Kidney glomerular epithelial cell (primary cell): ENCODE data around the gene MMP28.
A peak's percentile ranks its signal among the peaks of the same experiment; 100 is the strongest.

Experiments
- DNase-seq: peaks from one replicate; lab custom pipeline; 2025; lab: John Stamatoyannopoulos, UW

MMP28 gene

GRCh38 chr17:35799942-35800341, 4.5 kb upstream of the MMP28 start:
- peak; percentile 25 for DNase-seq

- DNase-seq, result no peak
Measured at GRCh38 chr17:35797918-35798317, 2.5 kb upstream of the MMP28 start.

DNA sequence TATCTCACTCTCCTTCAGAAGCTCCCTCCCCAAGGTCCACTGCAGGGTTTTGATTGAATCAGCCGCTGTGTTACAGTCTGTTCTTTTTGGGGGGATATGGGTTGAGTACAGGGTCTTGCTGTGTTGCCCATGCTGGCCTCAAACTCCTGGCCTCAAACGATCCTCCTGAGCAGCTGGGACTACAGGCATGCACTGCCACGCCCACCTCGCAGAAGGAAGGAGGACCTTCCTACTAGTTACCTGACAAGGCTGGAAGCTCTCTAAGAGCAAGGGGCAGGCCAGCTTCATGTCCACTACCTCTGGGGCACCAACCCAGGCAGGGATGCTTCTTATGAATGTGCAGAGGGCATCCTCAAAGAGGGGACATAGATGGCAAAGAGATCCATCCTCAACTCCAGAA, 1.9 kb upstream of the MMP28 start:
- DNase-seq, result no peak

- DNase-seq, result no peak
Measured at GRCh38 chr17:35796942-35797341, 1.5 kb upstream of the MMP28 start.

DNA sequence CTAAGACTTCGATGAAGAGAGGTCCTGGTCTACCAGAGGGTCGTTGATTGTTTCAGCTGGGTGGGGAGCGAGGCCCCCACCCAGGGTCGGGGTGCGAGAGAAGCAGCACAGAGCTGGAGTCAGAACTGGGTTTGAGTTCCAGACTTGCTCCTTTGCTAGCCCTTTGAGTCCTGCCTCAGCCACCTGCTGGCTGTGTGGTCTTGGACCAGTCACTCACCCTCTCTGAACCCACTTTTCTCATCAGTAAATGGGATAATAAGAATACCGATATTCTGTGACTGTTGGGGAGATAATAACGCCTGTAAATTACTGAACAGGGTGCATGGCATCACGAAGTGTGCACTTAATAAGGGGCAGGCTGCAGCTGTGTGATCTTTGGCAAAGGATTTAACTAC, 427 bp upstream of the MMP28 start:
- no peak for DNase-seq

GRCh38 chr17:35793257-35793656, 2.2 kb downstream of the MMP28 start:
- no peak for DNase-seq

- no peak for DNase-seq
Measured at GRCh38 chr17:35791681-35792350, 3.6 kb downstream of the MMP28 start.

- DNase-seq, result no peak
Measured at GRCh38 chr17:35790841-35791240, 4.6 kb downstream of the MMP28 start.

DNA sequence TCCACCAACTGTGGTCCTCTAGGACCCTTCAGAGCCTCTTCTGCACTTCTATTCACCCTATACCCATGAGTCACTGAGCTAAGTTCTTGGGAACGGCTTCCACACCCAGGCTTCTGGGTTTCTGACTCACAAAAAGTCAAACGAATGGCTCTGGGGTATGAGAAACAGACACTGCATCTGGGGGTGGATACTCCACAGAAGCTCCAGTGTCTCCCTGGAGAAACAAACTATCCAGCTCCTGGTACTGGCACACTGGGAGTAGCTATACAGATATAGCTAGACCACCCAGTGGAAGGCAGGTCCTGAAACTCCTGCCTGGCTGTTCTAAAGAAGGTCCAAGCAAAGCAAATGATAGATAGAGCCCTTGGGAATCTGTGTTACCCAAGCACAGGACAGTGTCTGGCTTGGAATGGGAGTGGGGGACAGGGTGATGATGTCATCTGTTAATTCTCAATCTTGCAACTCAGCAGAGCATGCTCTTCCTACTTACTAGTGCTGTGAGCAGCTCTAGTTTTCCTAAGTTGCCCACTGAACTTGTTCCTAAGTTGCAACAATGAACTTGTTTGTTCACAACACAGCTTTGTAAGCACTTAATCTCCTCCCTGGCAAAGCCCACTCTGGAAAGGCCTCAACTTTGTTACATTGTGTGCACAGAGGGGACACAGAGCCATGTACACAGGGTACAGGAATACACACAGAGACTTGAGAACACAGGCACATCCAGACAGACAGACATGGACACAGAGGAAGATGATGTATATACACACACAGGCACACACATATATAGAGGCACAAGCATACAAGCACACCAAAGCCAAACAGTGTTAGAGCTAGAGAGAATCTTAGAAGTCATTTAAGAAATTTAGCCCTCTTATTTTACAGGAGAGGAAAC, 6.7 kb downstream of the MMP28 start:
- DNase-seq, result peak; percentile 89

- DNase-seq, result no peak
Measured at GRCh38 chr17:35786941-35787432, 8.5 kb downstream of the MMP28 start.

- DNase-seq, result no peak
Measured at GRCh38 chr17:35784895-35785294, 10.5 kb downstream of the MMP28 start.

DNA sequence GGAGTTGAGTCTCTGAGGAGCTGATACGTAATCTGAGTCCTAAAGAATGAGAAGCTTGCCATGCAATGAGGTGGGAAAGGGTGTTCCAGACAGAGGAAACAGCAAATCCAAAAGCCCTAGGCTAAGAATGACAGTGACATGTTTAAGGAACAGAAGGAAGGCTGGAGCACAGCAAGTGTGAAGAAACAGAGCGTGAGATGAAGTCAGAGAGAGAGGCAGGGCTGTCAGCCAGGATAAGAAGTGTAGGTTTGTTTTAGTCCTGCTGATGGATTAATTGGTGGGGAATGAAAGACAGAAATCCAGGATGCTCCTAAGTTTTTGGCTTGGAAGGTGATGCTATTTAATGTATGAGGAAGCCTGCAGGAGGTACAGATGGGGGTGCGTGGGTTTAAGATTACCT, 14.5 kb downstream of the MMP28 start:
- DNase-seq, result no peak

- DNase-seq, result no peak
Measured at GRCh38 chr17:35778641-35779196, 16.7 kb downstream of the MMP28 start.

DNA sequence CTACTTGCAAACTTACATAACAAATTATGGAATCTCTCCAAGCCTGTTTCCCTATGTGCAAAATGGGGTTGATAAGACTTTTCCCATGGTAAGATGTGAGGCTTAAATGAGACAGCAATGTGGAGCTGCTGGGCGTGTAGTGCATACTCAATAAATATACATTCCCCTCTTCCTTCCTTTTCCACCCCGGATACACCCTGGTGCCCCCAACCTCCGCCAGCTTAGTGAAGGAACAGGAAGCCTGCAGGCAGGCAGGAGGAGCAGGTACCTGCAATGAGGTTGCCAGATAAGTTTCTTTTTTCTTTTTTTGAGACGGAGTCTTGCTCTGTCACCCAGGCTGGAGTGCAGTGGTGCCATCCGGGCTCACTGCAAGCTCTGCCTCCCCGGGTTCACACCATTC, 19.9 kb downstream of the MMP28 start:
- no peak for DNase-seq

DNA sequence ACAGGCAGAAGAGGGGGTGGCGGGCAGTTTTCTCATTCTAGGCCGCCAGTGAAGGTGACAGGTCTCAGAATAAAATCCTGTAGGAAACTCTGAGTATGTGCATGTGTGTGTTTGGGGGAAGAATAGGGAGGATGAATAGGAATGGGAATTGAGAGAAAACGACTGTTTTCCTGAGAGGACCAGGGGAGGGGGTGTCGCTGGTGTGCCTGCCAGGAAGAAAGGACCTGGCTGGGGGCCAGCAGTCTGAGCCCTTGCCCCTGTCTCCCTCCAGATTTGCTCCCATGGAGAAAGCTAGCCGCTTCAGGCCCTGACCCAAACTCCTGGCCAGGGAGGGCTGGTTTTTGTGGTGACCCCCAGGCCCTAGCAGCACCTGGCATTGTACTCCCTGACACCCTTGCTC, 20.4 kb downstream of the MMP28 start:
- no peak for DNase-seq

- DNase-seq, result peak; percentile 44
Measured at GRCh38 chr17:35774499-35774898, 20.9 kb downstream of the MMP28 start.

GRCh38 chr17:35773679-35774425, 21.6 kb downstream of the MMP28 start:
- DNase-seq, result no peak

GRCh38 chr17:35773129-35773528, 22.3 kb downstream of the MMP28 start:
- DNase-seq, result no peak

- DNase-seq, result no peak
Measured at GRCh38 chr17:35769895-35770486, 25.4 kb downstream of the MMP28 start.

- no peak for DNase-seq
Measured at GRCh38 chr17:35768797-35769196, 26.6 kb downstream of the MMP28 start.

DNA sequence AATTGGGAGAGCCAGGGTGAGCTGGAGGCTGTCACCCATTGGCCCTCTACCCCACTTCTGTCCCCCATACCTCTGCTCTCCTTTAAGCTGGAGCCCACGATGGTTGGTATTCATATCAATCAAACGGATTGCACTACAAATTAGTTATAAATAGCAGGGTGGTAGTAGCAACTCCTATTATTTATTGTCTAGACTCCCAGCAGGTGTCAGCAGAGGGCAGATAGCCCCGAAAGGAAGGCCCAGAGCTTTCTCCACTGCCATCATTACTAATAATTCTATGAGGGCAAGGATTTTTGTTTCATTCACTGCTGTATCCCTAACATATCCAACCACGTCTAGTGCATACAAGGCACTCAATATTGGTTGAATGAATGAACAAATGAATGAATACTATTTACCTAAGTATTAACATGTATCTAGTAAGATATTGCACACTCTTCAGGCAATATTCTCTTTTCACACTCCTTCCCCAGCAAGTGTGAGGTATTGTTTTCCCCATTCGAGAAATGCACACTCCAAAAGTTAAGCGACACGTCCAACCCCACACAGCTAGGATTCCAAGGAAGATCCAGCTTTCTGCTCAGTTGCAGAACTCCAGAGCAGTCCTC, 28.4 kb downstream of the MMP28 start:
- peak; percentile 15 for DNase-seq
